ENCODE measurements around the gene ZNF701.
"Not testable (repeated sequence)": the region's sequence is repeated elsewhere in the genome, so short reads cannot be mapped to it uniquely, and the experiment has no call there.

ZNF701 gene

DNA sequence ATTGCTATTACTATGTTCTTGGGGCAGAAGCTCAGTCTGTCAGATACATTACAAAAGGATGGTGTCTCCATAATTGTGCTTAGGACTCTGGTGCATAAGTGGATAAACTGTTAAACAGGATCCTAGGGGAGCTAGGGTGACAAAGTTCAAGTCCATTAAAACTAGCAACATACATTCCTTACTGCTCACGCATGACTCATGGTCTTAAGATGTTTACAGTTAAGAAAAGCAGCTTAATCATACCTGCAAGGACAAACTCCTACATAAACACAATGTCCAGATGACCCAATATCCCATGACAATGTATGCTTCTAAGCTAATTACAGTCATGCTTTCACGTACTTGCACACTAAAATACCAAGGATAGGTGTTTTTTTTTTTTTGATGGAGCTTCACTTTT, 3.5 kb upstream of the ZNF701 start:
- DNase-seq = no peak

- DNase-seq = no peak
Observed at GRCh38 chr19:52567921-52568320, 2.2 kb upstream of the ZNF701 start.

DNA sequence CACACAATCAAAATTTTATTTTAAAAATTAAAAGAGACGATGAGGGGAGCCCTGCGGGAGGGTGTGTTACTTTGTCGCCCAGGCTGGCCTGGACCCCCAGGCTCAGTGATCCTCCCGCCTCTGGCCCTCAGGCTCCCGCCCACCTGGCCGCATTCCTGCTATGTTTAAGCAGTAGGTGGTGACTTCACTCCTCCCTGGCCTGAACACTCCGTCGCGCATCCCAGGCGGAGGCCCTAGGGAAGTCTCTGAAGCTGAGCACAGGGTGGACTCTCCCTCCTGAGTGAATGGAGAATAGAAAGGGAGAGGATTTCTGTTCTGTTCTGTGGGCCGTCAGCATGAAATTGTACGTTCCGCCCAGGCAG, 468 bp upstream of the ZNF701 start:
- DNase-seq = not testable (repeated sequence)

- no peak for DNase-seq
Observed at GRCh38 chr19:52584736-52585440, 14.8 kb downstream of the ZNF701 start.

DNA sequence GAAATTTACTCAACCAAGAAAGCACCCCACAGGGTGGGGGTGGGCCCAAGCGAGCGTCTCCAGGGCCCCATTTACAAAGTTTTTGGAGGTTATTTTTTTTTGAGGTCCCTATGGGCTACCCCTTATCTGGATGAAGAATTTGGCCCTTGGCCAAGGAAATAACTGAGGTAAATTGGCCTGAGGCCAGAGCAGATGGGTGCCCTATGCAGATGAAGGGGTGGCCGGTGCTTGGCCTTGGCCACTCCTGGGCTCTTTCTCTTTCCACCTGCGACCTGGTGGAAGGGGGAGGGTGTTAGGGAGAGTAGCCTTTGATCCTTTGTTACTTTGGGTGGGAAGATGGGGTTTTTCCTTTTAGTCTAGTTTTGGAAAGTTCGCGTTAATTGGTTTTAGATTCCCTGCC, 15.5 kb downstream of the ZNF701 start:
- DNase-seq = no peak

GRCh38 chr19:52590728-52591127, 20.6 kb downstream of the ZNF701 start:
- no peak for DNase-seq

DNA sequence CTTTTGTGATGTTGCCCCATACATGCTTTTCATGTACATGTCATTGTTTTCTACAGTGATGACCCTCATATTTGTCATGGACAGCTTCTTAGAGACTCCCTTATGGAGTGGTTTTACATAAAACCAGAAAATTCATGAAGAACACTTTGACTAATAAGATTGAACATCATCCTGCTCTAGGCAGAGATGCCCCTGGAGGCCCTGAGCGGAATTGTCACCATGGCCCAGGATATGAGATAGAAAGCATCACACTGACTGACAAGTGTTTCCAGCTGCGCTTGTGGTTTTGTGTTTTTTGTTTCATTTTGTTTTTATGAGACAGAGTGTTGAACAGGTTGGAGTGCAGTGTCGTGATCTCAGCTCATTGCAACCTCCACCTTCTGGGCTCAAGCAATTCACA, 22.2 kb downstream of the ZNF701 start:
- no peak for DNase-seq

DNA sequence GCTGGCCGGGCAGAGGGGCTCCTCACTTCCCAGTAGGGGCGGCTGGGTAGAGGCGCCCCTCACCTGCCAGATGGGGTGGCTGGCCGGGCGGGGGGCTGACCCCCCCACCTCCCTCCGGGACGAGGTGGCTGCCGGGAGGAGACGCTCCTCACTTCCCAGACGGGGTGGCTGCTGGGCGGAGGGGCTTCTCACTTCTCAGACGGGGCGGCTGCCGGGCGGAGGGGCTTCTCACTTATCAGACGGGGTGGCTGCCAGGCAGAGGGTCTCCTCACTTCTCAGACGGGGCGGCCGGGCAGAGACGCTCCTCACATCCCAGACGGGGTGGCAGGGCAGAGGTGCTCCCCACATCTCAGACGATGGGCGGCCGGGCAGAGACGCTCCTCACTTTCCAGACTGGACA, 23.4 kb downstream of the ZNF701 start:
- not testable (repeated sequence) for DNase-seq

DNA sequence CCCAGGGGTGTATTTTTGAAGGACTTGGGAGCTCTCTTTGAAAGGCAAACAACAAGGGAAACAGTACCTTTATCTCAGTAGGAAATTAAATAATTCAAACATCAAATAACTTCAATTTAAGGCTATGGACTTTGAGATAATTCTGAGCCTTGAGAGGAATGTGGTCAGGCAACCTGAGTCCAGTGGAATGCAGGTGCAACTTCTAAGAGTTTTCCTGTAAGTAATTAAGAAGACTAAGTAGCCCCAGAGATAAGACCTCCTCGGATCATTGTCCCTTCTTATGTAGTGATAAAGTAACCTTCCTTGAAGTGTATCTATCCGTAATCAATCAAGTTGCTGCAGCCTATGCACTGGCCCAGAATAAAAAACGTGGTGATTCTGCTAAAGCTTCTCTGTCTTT, 29.2 kb downstream of the ZNF701 start:
- DNase-seq = no peak

DNA sequence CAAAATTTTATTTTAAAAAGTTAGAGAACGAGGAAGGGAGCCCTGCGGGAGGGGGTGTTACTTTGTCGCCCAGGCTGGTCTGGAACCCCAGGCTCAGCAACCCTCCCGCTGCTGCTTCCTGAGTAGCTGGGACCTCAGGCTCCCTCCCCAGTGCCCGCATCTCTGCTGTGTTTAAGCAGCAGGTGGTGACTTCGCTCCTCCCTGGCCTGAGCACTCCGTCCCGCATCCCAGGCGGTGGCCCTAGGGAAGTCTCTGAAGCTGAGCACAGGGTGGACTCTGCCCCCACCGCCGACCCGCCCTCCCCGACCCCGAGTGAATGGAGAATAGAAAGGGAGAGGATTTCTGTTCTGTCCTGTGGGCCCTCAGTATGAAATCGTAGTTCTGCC, 30.5 kb downstream of the ZNF701 start:
- DNase-seq = no peak

- DNase-seq = peak; percentile 81
Observed at GRCh38 chr19:52601025-52601973, 31.2 kb downstream of the ZNF701 start.

- DNase-seq = not testable (repeated sequence)
Observed at GRCh38 chr19:52601974-52602366, 31.9 kb downstream of the ZNF701 start.

DNA sequence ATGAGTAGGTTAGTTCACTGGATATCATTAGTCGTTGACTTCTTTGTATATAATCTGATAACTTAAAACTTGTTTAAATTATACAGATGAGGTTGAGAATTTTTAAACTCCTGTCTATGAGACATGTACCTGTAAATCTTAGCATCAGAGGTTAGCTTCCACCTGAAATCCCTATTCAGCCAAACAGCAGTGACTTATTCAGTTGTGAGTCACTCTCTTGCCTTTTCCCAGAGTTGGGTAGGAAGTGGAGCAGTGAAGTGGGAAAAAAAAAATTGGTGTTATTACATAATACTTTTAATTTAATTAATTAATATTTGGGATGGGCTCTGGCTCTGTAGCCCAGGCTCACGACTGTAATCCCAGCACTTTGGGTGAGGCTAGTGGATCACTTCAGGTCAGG, 32.9 kb downstream of the ZNF701 start:
- DNase-seq = no peak

- DNase-seq = no peak
Observed at GRCh38 chr19:52603558-52604207, 33.6 kb downstream of the ZNF701 start.

- DNase-seq = no peak
Observed at GRCh38 chr19:52613299-52613906, 43.3 kb downstream of the ZNF701 start.

DNA sequence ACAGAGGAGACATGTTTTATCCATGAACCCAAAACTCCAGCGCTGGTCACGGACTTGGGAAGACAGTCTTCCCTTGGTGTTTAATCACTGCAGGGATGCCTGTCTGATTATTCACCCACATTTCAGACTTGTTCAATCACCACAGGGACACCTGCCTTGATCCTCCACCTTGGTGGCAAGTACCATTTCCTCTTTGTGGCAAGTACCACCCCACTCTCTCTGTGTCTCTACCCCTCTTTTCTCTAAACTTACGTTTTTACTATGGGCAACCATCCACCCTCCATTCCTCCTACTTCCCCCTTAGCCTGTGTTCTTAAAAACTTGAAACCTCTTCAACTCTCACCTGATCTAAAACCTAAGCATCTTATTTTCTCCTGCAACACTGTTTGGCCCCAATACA, 51.3 kb downstream of the ZNF701 start:
- no peak for DNase-seq

DNA sequence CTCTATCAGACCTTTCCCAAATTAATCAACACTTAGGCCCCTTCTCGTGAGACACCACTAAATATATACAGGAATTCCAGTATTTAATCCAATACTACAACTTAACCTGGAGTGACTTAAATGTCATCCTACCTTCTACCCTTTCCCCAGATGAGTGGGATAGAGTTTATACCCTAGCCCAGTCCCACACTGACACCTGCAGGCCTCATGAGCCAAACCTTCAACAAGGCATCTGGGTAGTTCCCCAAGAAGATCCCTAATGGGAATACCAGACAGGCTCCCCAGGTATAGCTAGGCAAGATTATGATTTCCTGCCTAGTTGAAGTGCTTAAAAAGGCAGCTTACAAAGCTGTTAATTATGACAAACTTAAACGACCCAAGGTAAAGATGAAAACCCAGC, 52.2 kb downstream of the ZNF701 start:
- DNase-seq = no peak

DNA sequence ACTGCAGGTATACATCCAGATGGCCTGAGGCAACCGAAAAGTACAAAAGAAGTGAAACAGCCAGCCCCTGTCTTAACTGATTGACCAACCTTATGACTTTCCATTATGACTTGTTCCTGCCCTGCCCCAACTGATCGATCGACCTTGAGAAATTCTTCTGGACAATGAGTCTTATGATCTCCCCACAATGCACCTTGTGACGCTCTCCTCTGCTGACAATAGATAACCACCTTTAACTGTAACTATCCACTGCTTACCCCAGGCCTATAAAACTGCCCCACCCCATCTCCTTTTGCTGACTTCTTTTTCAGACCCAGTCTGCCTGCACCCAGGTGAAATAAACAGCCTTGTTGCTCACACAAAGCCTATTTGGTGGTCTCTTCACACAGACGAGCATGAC, 56.8 kb downstream of the ZNF701 start:
- DNase-seq = no peak

- not testable (repeated sequence) for DNase-seq
Observed at GRCh38 chr19:52627441-52627840, 57.4 kb downstream of the ZNF701 start.

DNA sequence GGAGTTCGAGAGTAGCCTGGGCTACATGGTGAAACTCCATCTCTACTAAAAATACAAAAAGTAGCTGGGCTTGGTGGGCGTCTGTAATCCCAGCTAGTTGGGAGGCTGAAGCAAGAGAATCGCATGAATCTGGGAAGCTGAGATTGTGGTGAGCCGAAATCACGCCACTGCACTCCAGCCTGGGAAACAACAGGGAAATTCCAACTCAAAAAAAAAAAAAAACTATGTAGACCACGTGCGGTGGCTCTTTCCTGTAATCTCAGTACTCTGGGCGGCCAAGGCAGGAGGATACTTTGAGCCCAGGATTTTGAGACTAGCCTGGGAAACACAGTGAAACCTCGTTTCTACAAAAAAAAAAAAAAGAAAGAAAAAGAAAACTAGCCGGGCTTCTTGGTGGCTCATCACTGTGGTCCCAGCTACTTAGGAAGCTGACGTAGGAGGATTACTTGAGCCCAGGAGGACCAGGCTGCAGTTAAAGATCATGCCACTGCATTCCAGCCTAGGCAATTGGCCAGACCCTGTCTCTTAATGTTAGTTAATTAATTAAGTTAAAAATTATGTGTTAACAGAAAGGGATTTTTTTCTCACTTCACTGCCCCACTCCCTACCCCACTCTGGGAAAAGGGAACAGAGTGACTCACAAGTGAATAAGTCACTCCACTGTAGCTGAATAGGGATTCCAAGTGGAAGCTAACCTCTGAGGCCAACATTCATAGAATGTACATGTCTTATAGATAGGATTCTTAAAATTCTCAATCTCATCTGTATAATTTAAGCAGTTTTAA, 65.9 kb downstream of the ZNF701 start:
- no peak for DNase-seq

Measured in activated gamma-delta T cell (primary cell).